ENCODE data around the gene GLCCI1. TPM values are rescaled to one million over a fixed set of nuclear protein-coding genes. Genes with fewer than 3 reads are reported as not detected.

GLCCI1 gene
- total RNA-seq, 1 donor from 2014 or later: 25.0 TPM

- DNase-seq (ENCODE audit: extremely low spot score, unreplicated experiment): no peak
- peaks cover 12% of the 10 kb centered on the region for H3K36me3 Mint-ChIP-seq
- H3K27ac Mint-ChIP-seq: no peak overlapping the region
- peaks cover 5% of the 10 kb centered on the region for H3K4me1 Mint-ChIP-seq (ENCODE audit: unreplicated experiment)
- H3K9me3 Mint-ChIP-seq: peaks cover 6% of the 10 kb centered on the region
- H3K27me3 Mint-ChIP-seq: no peaks in the 10 kb centered on the region
- TF ChIP-seq, protein P1, sequence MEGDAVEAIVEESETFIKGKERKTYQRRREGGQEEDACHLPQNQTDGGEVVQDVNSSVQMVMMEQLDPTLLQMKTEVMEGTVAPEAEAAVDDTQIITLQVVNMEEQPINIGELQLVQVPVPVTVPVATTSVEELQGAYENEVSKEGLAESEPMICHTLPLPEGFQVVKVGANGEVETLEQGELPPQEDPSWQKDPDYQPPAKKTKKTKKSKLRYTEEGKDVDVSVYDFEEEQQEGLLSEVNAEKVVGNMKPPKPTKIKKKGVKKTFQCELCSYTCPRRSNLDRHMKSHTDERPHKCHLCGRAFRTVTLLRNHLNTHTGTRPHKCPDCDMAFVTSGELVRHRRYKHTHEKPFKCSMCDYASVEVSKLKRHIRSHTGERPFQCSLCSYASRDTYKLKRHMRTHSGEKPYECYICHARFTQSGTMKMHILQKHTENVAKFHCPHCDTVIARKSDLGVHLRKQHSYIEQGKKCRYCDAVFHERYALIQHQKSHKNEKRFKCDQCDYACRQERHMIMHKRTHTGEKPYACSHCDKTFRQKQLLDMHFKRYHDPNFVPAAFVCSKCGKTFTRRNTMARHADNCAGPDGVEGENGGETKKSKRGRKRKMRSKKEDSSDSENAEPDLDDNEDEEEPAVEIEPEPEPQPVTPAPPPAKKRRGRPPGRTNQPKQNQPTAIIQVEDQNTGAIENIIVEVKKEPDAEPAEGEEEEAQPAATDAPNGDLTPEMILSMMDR (conservative IDR thresholded peaks at IDR 0.05): no peak
- no peak overlapping the region for H3K4me3 Mint-ChIP-seq
Observed at GRCh38 chr7:8000315-8000941, 31.8 kb downstream of the GLCCI1 start.

DNA sequence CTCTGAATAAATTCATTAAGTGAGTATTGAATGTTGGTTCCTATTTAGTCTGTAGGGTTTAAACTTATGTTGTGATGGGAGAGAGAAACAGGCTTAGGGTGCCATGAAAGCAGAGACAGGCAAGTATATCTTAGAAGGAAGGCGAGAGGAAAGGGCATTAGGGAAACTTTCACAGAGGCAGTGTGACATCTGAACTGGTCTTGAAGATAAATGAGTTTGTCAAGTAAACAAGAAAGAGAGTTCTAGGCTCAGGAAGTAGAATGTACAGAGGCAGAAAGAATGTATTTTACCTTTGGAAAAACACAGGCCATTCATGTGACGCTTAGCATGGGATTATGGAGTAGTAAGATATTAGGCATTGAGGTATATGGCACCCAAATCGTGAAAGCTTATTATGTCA is 34.5 kb downstream of the GLCCI1 start:
- peaks cover 5% of the 10 kb centered on the region for H3K4me1 Mint-ChIP-seq (ENCODE audit: unreplicated experiment)
- H3K36me3 Mint-ChIP-seq: peaks cover 30% of the 10 kb centered on the region
- no peak for DNase-seq (ENCODE audit: extremely low spot score, unreplicated experiment)
- H3K9me3 Mint-ChIP-seq: peaks cover 6% of the 10 kb centered on the region
- TF ChIP-seq, protein P1 (conservative IDR thresholded peaks at IDR 0.05): no peak
- no peaks in the 10 kb centered on the region for H3K27me3 Mint-ChIP-seq
- H3K4me3 Mint-ChIP-seq: no peak overlapping the region
- peak overlapping the region; percentile 2 for H3K27ac Mint-ChIP-seq

DNA sequence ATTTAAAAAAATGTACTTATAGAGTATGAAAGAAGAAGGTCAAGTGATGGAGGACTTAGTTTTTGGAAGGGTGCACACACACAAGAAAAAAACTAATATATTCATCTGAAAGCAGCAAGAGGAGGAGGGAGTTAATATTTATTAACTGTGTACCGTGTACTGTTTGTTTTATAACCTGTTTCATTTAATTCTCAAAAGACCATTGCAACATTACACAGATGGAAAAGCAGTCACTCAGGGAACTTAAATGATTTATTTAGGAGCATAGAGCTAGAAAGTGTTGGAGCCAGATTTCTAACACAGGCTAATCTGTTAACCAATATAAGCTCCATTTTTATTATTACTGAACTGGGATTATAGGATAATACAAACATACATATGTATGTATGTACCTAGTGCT is 36.7 kb downstream of the GLCCI1 start:
- DNase-seq (ENCODE audit: extremely low spot score, unreplicated experiment): no peak
- peaks cover 6% of the 10 kb centered on the region for H3K9me3 Mint-ChIP-seq
- no peak overlapping the region for H3K27ac Mint-ChIP-seq
- H3K36me3 Mint-ChIP-seq: peaks cover 30% of the 10 kb centered on the region
- no peaks in the 10 kb centered on the region for H3K27me3 Mint-ChIP-seq
- H3K4me3 Mint-ChIP-seq: no peak overlapping the region
- TF ChIP-seq, protein P1 (conservative IDR thresholded peaks at IDR 0.05): no peak
- peaks cover 5% of the 10 kb centered on the region for H3K4me1 Mint-ChIP-seq (ENCODE audit: unreplicated experiment)

DNA sequence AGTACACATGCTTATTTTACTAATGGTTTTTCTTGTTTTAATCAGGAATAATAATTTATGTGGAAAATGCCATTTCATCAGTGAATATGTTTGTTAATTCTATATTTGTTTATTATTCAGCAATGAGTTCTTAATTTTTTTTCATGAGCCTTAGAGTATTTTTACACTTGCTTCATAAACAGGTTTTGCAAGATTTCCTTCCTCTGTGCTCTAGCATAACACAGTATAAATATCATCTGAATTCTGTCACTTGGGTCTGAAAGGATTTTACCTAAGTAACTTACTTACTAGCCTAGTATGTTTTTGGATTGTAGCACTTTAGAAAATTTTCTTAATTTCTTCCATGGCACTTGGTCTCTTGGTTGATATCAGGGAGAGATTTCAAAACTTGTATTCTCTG is 45.8 kb downstream of the GLCCI1 start:
- TF ChIP-seq, protein P1 (conservative IDR thresholded peaks at IDR 0.05): no peak
- Mint-ChIP-seq H3K4me1 (ENCODE audit: unreplicated experiment) (peaks cover 3% of the 10 kb centered on the region), H3K27me3 (no peaks in the 10 kb centered on the region), H3K9me3 (peaks cover 4% of the 10 kb centered on the region), H3K27ac (peak overlapping the region; percentile 59), H3K36me3 (peaks cover 13% of the 10 kb centered on the region), H3K4me3 (peak overlapping the region; percentile 75)
- DNase-seq (ENCODE audit: extremely low spot score, unreplicated experiment): no peak

DNA sequence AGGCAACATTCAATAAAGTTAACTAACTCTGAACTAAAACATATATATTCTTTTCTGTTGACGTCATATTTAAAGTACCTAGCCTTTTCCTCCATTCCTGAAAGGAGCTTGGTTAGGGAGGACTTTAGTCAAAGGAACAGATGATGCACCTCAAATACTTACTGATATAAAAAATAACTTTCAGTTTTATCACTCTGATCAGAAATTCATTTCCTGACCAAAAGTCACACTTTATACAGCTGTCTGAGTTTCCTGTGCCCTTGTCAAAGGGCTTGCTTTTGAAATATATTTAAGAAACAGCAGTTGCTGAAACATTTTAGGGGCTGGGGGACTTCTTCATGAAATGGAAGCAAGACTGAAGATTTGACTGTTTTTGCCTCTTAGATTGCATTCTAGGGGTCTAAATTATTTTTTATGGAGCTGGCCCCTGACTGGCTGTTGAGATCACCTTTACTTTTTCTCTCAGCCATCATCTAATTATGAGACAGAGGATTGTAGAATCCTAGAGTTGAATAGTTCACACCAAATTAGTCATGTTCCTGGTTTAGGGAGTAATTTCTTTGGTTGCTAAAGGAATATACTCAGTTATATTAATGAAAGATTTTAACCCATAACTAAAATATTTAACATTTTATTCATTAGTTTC is 46.6 kb downstream of the GLCCI1 start:
- TF ChIP-seq, protein P1 (conservative IDR thresholded peaks at IDR 0.05): no peak
- DNase-seq (ENCODE audit: extremely low spot score, unreplicated experiment): no peak
- H3K27ac Mint-ChIP-seq: no peak overlapping the region
- peaks cover 17% of the 10 kb centered on the region for H3K36me3 Mint-ChIP-seq
- no peaks in the 10 kb centered on the region for H3K27me3 Mint-ChIP-seq
- peaks cover 4% of the 10 kb centered on the region for H3K9me3 Mint-ChIP-seq
- H3K4me1 Mint-ChIP-seq (ENCODE audit: unreplicated experiment): peaks cover 3% of the 10 kb centered on the region
- no peak overlapping the region for H3K4me3 Mint-ChIP-seq
